SK-N-SH (cell line): ENCODE data around the gene RDH12.
A peak's percentile ranks its signal among the peaks of the same experiment; 100 is the strongest.

Experiments
- CHD2 ChIP-seq: fragments of 150-350 bp; IDR thresholded peaks from 2 replicates; pipeline ENCODE4 v1.6.1; 2018; ENCODE audit warnings: low read length; ENCODE audit not compliant: partially characterized antibody
- EP300 ChIP-seq, 2 experiments: IDR thresholded peaks; 2 replicates each; pipeline versions ENCODE4 v1.4.0 to v1.6.1; 2012; ENCODE audit warnings: borderline replicate concordance in 1 of 2, low read depth in 1 of 2, low read length in 1 of 2
- FOXM1 ChIP-seq: IDR thresholded peaks from 2 replicates; pipeline ENCODE4 v1.4.0; 2012; ENCODE audit warnings: low read depth, mild to moderate bottlenecking
- JUND ChIP-seq: IDR thresholded peaks from 2 replicates; pipeline ENCODE4 v1.4.0; 2012
- POLR2AphosphoS5 ChIP-seq: IDR thresholded peaks from 2 replicates; pipeline ENCODE4 v1.6.1; 2012; ENCODE audit warnings: low read depth, low read length
- RAD21 ChIP-seq: IDR thresholded peaks from 2 replicates; pipeline ENCODE4 v1.6.1; 2012; ENCODE audit warnings: mild to moderate bottlenecking, low read length
- REST ChIP-seq: IDR thresholded peaks from 2 replicates; pipeline ENCODE4 v1.6.1; 2012; ENCODE audit warnings: mild to moderate bottlenecking, low read depth, low read length, moderate library complexity
- RFX5 ChIP-seq: IDR thresholded peaks from 2 replicates; pipeline ENCODE4 v1.6.1; 2012; ENCODE audit warnings: mild to moderate bottlenecking, improper control_type of control experiment, low read length
- SIN3A ChIP-seq: IDR thresholded peaks from 2 replicates; pipeline ENCODE4 v1.6.1; 2012; ENCODE audit warnings: low read depth, mild to moderate bottlenecking, low read length, moderate library complexity, borderline replicate concordance
- SMC3 ChIP-seq: IDR thresholded peaks from 2 replicates; pipeline ENCODE4 v1.6.1; 2012; ENCODE audit warnings: low read depth, low read length, improper control_type of control experiment
- TAF1 ChIP-seq: IDR thresholded peaks from 2 replicates; pipeline ENCODE4 v1.6.1; 2012; ENCODE audit warnings: low read depth, mild to moderate bottlenecking, low read length, moderate library complexity, borderline replicate concordance
- USF1 ChIP-seq: IDR thresholded peaks from 2 replicates; pipeline ENCODE4 v1.4.0; 2012; ENCODE audit warnings: low read depth, borderline replicate concordance
- YY1 ChIP-seq: IDR thresholded peaks from 2 replicates; pipeline ENCODE4 v1.4.0; 2012; ENCODE audit warnings: low read depth, mild to moderate bottlenecking
- TF ChIP-seq, protein P1 (sequence below): fragments of 200-600 bp; sonication (generic); IDR thresholded peaks from 2 replicates; pipeline ENCODE4 v1.6.1; 2017; ENCODE audit warnings: antibody characterized with exemption, mild to moderate bottlenecking, moderate library complexity

DNA sequence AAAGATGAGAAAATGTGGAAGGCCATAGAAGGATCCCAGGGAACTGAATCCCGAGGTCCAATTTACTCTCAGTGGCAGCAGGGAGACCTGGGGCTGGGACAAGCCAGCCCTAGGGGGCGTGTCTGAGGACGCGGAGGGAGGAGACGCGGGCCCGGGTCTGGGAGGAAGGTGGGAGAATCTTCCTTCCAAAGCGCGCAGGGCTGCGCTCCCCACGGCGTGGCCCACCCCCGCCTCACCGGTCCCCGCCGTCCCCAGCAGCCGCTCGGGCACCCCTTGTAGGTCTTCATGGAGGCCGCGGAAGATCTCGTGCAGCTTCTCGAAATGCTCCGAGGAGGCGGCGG is 27.6 kb upstream of the RDH12 start:
- TF ChIP-seq SMC3 (no peak), SIN3A (0 out of 2 replicates have a peak, but pooled peaks have one; percentile 8), USF1 (no peak), TAF1 (peak; percentile 3; the same call in 1 of the 2 replicates), RFX5 (no peak), POLR2AphosphoS5 (no peak), RAD21 (no peak), FOXM1 (no peak), EP300 (IDR thresholded peaks at IDR 0.05; ENCODE audit: borderline replicate concordance in 1 of 2, low read depth in 1 of 2, low read length in 1 of 2) (no peak), JUND (no peak), REST (no peak), CHD2 (no peak), YY1 (no peak)
- TF ChIP-seq, protein P1, sequence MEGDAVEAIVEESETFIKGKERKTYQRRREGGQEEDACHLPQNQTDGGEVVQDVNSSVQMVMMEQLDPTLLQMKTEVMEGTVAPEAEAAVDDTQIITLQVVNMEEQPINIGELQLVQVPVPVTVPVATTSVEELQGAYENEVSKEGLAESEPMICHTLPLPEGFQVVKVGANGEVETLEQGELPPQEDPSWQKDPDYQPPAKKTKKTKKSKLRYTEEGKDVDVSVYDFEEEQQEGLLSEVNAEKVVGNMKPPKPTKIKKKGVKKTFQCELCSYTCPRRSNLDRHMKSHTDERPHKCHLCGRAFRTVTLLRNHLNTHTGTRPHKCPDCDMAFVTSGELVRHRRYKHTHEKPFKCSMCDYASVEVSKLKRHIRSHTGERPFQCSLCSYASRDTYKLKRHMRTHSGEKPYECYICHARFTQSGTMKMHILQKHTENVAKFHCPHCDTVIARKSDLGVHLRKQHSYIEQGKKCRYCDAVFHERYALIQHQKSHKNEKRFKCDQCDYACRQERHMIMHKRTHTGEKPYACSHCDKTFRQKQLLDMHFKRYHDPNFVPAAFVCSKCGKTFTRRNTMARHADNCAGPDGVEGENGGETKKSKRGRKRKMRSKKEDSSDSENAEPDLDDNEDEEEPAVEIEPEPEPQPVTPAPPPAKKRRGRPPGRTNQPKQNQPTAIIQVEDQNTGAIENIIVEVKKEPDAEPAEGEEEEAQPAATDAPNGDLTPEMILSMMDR: peak; percentile 26; the same call in 1 of the 2 replicates
